ENCODE measurements around the gene KLHL22.

Gene KLHL22

DNA sequence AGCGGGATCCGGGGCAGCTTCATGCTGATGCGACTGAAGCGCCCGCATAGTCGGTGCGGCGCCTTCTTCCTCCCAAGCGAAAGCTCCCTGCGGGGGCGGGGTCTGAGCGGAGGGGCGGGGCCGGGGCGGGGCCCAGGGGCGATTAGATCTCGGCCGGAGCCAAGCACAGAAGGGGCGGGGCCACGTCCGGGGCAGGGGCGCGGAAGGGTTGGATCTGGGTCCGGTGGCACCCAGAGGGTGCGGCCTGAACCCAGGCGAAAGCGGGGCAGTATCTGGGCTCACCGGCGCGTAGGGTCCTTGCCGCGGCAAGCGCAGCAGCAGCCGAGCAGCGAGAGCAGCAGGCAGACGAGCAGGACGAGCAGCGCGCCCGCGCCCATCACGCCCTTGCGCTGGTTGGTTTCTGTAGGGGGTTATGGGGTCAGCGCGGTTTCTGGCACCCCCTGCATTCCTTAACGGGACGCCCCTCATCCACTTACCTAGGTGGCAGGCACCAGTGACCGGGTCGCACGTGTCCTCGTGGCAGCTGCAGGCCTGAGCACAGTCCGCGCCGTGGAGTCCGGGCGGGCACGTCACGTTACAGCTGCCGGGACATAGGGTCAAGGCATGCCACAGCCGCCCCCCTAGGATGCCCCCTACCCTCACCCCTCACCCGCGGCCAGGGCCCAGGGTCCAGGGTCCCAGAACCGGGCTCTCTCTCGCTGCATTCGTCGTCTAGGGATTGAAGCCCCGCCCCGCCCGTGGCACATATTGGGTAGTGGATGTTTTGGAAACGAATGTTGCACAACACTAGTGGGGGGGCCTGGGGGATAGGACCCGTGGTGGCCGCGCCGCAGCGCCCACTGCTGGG is 66.1 kb downstream of the KLHL22 start:
- H3K36me3 ChIP-seq (ENCODE audit: insufficient read depth, low read length) = peaks cover 9% of the 10 kb centered on the region; the same call in 1 of the 2 replicates
- DNase-seq (ENCODE audit: low read depth, low spot score) = no peak
- H3K27ac ChIP-seq = no peak overlapping the region

DNA sequence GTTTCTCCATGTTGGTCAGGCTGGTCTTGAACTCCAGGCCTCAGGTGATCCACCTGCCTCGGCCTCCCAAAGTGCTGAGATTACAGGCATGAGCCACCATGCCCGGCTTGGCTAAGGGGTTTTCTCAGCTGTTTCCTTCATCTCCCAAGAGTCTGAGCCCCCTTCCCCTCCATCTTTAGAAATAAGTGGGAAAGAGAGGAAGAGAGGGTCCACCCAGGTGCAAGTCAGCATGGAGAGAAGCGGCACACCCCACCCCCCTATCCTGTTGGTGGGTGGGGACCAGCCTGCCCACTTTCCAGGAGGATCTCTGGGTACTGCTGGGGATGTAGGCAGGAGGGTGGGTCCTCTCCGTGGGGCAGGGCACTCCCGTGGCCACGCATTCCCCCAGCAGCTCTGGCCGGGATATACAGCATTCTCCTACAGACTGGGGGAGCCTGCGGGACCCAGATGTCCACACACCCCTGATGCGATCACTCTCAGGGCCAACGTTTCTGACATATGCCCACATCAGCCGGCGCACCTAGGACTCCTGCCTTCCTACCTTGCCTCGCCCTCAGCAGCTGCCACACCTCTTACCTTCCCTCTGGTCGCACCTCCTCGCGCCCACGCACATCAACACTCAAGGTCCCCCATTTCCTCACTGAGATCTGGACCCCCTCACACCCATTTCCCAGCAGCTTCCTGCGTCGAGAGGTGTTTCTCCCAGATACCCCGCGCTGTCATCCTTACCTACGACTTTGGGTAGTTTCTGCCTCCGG is 66.9 kb downstream of the KLHL22 start:
- no peak for DNase-seq (ENCODE audit: low read depth, low spot score)
- H3K27ac ChIP-seq = no peak overlapping the region
- no peak overlapping the region for H3K9ac ChIP-seq (ENCODE audit: insufficient read length)
- TF ChIP-seq FOXP2 (optimal IDR thresholded peaks at IDR 0.05; ENCODE audit: control extremely low read depth, extremely low read length, insufficient read depth) = no peak
- TF ChIP-seq EZH2 (IDR thresholded peaks at IDR 0.05) = no peak
- no peak for TF ChIP-seq POLR2AphosphoS5 (IDR thresholded peaks at IDR 0.05; ENCODE audit: borderline replicate concordance, low read depth, low read length)
- no peak overlapping the region for H3K4me3 ChIP-seq
- H3K9me3 ChIP-seq (ENCODE audit: low read depth, low read length) = no peaks in the 10 kb centered on the region
- H3K36me3 ChIP-seq (ENCODE audit: insufficient read depth, low read length) = peaks cover 9% of the 10 kb centered on the region; the same call in 1 of the 2 replicates

More for the DNA sequence above, 66.1 kb downstream of the KLHL22 start:
- TF ChIP-seq EZH2 (IDR thresholded peaks at IDR 0.05) (no peak), FOXP2 (optimal IDR thresholded peaks at IDR 0.05; ENCODE audit: control extremely low read depth, extremely low read length, insufficient read depth) (no peak), POLR2AphosphoS5 (IDR thresholded peaks at IDR 0.05; ENCODE audit: borderline replicate concordance, low read depth, low read length) (no peak)
- Histone ChIP-seq H3K4me3 (no peak overlapping the region), H3K9me3 (ENCODE audit: low read depth, low read length) (no peaks in the 10 kb centered on the region), H3K9ac (ENCODE audit: insufficient read length) (no peak overlapping the region)

DNA sequence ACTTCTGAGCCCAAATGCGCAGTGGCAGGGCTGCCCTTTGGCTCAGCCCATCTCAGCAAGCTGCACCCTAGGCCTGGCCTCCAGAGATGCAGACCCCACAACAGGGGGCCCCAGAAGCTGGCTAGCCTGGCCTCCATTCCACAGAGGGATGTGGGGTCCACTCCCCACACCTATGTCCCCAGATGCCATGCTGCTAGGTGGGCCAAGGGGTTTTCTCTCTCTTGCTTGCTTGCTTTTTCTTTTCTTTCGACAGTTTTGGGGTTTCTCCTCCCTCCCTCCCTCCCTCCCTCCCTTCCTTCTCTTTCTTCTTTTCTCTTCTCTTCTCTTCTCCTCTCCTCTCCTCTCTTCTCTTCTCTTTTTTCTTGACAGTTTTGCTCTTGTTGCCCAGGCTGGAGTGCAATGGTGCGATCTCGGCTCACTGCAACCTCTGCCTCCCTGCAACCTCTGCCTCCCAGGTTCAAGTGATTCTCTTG is 67.6 kb downstream of the KLHL22 start:
- H3K4me3 ChIP-seq = no peak overlapping the region
- no peak for DNase-seq (ENCODE audit: low read depth, low spot score)
- TF ChIP-seq EZH2 (IDR thresholded peaks at IDR 0.05) = no peak
- no peak for TF ChIP-seq POLR2AphosphoS5 (IDR thresholded peaks at IDR 0.05; ENCODE audit: borderline replicate concordance, low read depth, low read length)
- no peak for TF ChIP-seq FOXP2 (optimal IDR thresholded peaks at IDR 0.05; ENCODE audit: control extremely low read depth, extremely low read length, insufficient read depth)
- H3K27ac ChIP-seq = no peak overlapping the region
- no peaks in the 10 kb centered on the region for H3K9me3 ChIP-seq (ENCODE audit: low read depth, low read length)
- no peak overlapping the region for H3K9ac ChIP-seq (ENCODE audit: insufficient read length)
- peaks cover 9% of the 10 kb centered on the region; the same call in 1 of the 2 replicates for H3K36me3 ChIP-seq (ENCODE audit: insufficient read depth, low read length)

DNA sequence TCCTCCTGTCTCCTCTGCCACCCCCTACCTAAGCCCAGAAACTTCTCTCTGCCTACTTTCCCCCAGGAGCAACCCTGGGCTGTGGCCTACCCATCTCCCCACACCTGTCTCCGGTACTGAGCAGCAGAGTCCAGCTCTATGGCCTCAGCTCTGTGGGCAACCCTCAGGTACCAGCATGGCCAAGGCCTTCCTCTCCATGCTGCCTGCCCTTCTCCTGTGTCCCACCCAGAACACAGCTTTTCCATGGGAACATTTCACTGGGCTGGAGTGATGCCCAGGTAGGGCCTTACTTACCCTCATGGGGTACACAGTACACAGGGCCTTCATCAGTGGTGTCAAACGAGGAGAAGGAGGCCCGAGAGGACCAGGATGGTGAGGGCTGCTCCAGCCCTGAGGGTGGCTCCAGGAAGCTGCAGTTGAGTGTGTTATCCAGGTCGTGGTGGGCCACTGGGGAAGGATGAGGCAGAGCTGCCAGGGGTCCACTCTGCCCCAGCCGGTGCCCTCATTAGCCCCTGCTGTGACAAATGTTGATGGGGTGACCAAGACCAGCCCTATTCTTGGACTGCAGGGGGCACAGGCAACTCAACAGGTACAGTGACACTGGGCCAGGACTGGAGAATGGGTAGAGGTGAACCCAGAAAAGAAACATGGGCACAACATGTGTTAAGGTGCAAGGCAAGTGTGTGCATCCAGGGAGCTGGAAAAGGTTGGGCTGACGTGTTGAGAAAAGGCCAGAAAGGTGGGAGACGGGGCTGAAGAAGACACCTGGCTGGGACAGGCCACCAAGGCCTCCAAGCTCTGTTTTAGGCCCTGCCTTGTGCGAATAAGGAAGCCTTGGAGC is 68.3 kb downstream of the KLHL22 start:
- Histone ChIP-seq H3K9me3 (ENCODE audit: low read depth, low read length) (no peaks in the 10 kb centered on the region), H3K36me3 (ENCODE audit: insufficient read depth, low read length) (peaks cover 9% of the 10 kb centered on the region; the same call in 1 of the 2 replicates), H3K4me3 (no peak overlapping the region), H3K9ac (ENCODE audit: insufficient read length) (no peak overlapping the region), H3K27ac (no peak overlapping the region)
- TF ChIP-seq POLR2AphosphoS5 (IDR thresholded peaks at IDR 0.05; ENCODE audit: borderline replicate concordance, low read depth, low read length) (no peak), EZH2 (IDR thresholded peaks at IDR 0.05) (no peak), FOXP2 (optimal IDR thresholded peaks at IDR 0.05; ENCODE audit: control extremely low read depth, extremely low read length, insufficient read depth) (no peak)
- no peak for DNase-seq (ENCODE audit: low read depth, low spot score)

DNA sequence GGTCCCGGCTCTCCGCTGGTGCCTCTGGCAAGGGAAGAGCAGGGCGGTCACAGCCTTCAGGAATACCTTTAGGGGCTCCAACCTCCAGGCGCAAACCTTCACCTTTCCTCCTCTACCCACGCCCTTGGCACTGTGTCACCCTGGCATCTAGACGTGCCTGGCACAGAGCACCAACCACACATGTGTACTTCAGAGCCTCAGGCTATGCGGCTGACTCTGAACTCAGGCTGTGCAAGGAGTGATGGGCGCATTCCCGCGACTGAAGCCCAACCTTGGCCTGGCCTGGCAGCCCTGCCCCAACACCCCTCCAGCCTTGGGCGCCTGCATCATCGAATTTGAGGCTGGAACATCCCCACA is 69.4 kb downstream of the KLHL22 start:
- no peaks in the 10 kb centered on the region for H3K9me3 ChIP-seq (ENCODE audit: low read depth, low read length)
- no peak overlapping the region for H3K9ac ChIP-seq (ENCODE audit: insufficient read length)
- TF ChIP-seq FOXP2 (optimal IDR thresholded peaks at IDR 0.05; ENCODE audit: control extremely low read depth, extremely low read length, insufficient read depth) (no peak), EZH2 (IDR thresholded peaks at IDR 0.05) (no peak), POLR2AphosphoS5 (IDR thresholded peaks at IDR 0.05; ENCODE audit: borderline replicate concordance, low read depth, low read length) (no peak)
- no peak for DNase-seq (ENCODE audit: low read depth, low spot score)
- peaks cover 9% of the 10 kb centered on the region; the same call in 1 of the 2 replicates for H3K36me3 ChIP-seq (ENCODE audit: insufficient read depth, low read length)
- no peak overlapping the region for H3K4me3 ChIP-seq
- no peak overlapping the region for H3K27ac ChIP-seq

DNA sequence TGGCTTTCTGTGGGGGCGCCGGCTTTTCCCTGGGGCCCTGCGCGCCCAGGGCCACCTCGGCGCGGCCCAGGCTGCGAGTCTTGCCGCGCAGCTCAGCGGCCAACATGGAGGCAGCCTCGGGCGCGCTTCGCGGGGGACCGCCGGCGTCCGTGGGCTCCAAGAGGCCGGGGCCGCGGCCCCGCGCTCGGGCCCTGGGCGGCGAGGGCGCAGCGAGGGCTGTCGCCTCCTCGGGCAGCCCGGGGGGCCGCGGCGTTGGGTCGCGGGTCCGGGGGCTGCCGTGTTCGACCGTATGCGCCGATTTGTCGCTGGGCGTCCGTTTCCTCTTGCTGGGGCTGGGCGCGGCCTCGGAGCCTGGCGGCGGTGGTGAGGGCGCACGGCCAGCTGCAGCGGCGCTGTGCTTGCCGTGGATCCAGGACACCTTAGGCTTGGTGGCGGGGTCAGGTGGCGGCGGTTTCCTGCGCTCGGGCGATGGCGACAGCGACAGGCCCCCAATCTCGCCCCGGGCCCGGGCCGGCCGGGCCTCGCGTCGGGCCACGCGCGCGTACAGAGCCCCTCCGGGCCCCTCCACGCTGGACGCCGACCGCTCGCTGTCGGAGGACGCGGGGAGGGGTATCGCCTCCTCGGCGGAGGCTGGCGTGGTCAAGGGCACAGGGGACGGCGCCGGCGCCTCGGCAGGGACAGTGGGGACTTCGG is 69.9 kb downstream of the KLHL22 start:
- no peak for DNase-seq (ENCODE audit: low read depth, low spot score)
- no peak for TF ChIP-seq EZH2 (IDR thresholded peaks at IDR 0.05)
- no peak for TF ChIP-seq POLR2AphosphoS5 (IDR thresholded peaks at IDR 0.05; ENCODE audit: borderline replicate concordance, low read depth, low read length)
- TF ChIP-seq FOXP2 (optimal IDR thresholded peaks at IDR 0.05; ENCODE audit: control extremely low read depth, extremely low read length, insufficient read depth) = no peak
- peaks cover 9% of the 10 kb centered on the region; the same call in 1 of the 2 replicates for H3K36me3 ChIP-seq (ENCODE audit: insufficient read depth, low read length)
- H3K9ac ChIP-seq (ENCODE audit: insufficient read length) = no peak overlapping the region
- no peak overlapping the region for H3K4me3 ChIP-seq
- no peak overlapping the region for H3K27ac ChIP-seq
- H3K9me3 ChIP-seq (ENCODE audit: low read depth, low read length) = no peaks in the 10 kb centered on the region

DNA sequence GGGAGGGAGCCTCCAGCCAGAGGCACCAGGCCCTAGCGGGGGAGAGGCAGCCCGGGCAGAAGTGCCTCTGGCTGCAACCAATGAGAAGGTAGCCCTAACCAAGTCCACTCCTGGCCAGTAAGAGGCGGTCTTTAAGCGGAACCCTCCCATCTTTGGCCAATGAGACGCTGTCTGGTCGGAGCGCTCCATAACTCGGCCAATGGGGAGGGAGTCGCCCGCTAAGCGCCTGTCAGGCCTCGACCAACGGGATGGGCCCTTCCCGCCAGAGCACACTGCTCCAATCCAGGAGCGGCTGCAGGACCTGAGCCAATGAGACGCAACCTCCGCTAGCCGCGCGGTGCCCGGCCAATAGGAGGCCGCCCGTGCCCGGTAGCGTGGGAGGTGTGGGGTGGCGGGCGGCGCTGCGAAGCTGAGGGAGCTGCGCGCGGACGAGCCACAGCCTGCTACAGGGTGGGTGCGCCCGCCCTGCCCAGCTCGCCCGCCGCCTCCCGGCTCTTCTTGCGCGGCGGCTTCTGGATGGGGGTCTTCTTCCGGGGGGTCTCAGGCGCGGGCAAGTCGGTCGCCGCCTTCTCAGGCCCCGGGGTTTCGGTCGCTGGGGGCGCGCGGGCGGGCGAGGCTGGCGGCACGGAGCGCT is 70.5 kb downstream of the KLHL22 start:
- no peaks in the 10 kb centered on the region for H3K9me3 ChIP-seq (ENCODE audit: low read depth, low read length)
- H3K27ac ChIP-seq = peak overlapping the region; percentile 80; the same call in 1 of the 2 replicates
- no peak overlapping the region for H3K9ac ChIP-seq (ENCODE audit: insufficient read length)
- TF ChIP-seq EZH2 (IDR thresholded peaks at IDR 0.05) (no peak), FOXP2 (optimal IDR thresholded peaks at IDR 0.05; ENCODE audit: control extremely low read depth, extremely low read length, insufficient read depth) (no peak), POLR2AphosphoS5 (IDR thresholded peaks at IDR 0.05; ENCODE audit: borderline replicate concordance, low read depth, low read length) (no peak)
- DNase-seq (ENCODE audit: low read depth, low spot score) = no peak
- peaks cover 9% of the 10 kb centered on the region; the same call in 1 of the 2 replicates for H3K36me3 ChIP-seq (ENCODE audit: insufficient read depth, low read length)
- no peak overlapping the region for H3K4me3 ChIP-seq
